ENCODE measurements around the gene SLC38A10. TPM values are rescaled to one million over a fixed set of nuclear protein-coding genes. Genes with fewer than 3 reads are reported as not detected.
A peak's percentile ranks its signal among the peaks of the same experiment; 100 is the strongest.

SLC38A10 gene
- total and polyA plus RNA-seq, 2 of the 13 experiments (the other 11 are each of a cell fraction or from before 2014, with no cell fraction given), result 23.4 to 55.8 TPM

DNA sequence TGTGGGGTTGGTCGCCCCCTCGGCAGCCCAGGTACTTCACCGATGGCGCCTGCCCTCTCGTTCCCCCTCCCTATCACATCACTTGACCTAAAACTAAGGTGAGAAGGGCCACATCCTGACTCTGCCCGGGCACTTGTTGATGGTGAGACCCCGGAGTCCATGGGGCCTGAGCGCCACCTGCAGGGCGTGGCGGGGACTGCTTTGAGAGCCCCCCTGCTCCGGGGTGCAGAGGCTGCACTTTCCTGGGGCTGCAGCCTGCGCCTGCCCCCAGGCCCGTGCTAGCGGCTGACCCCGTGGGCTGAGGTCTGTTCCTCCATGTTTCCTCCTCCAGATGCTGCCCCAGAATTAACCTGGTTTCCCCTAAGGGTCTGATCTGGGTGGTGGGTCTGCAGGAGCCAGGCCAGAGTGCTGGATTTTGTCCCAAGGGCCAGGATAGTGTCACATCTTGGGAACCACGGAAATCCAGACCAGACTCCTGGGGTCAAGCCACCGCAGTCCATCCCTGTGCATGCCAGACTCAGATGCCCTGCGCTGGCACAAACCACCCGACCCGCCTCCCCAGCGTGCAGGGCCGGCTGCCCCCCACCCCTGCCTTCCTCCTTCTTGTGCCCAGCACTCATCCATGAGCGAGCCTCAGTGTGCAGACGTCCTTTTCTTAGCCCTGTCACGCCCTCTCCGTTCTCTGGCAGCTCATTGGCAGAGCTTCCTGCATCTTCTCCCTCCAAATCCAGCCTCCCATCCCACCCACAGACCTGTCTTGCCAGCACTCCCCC is 53.3 kb downstream of the SLC38A10 start (continued):
- TF ChIP-seq NFYB (CRISPR knock-in tag; IDR thresholded peaks at IDR 0.05) (0 out of 2 replicates have a peak, but pooled peaks have one; percentile 7), RXRB (CRISPR knock-in tag; IDR thresholded peaks at IDR 0.05; ENCODE audit: borderline replicate concordance) (0 out of 2 replicates have a peak, but pooled peaks have one; percentile 13), ZNF776 (CRISPR knock-in tag; IDR thresholded peaks at IDR 0.05) (0 out of 2 replicates have a peak, but pooled peaks have one; percentile 13), PHF21A (CRISPR knock-in tag; IDR thresholded peaks at IDR 0.05) (no peak), NFYC (CRISPR knock-in tag; IDR thresholded peaks at IDR 0.05) (peak; percentile 15; the same call in 1 of the 2 replicates), ZNF678 (CRISPR knock-in tag; IDR thresholded peaks at IDR 0.05) (peak; percentile 24; the same call in 1 of the 2 replicates), TEAD3 (CRISPR knock-in tag; optimal IDR thresholded peaks at IDR 0.05; ENCODE audit: borderline replicate concordance) (peak; percentile 36), FOXC1 (CRISPR knock-in tag; IDR thresholded peaks at IDR 0.05; ENCODE audit: borderline replicate concordance) (0 out of 2 replicates have a peak, but pooled peaks have one; percentile 43), ZNF614 (CRISPR knock-in tag; IDR thresholded peaks at IDR 0.05; ENCODE audit: borderline replicate concordance) (peak; percentile 40; the same call in 1 of the 2 replicates), ZNF260 (CRISPR knock-in tag; IDR thresholded peaks at IDR 0.05; ENCODE audit: borderline replicate concordance, low read depth) (peak; percentile 63; the same call in 1 of the 2 replicates), ZSCAN31 (CRISPR knock-in tag; IDR thresholded peaks at IDR 0.05; ENCODE audit: low read depth) (0 out of 2 replicates have a peak, but pooled peaks have one; percentile 16), RARA (CRISPR knock-in tag; IDR thresholded peaks at IDR 0.05) (peak; percentile 28; the same call in 1 of the 2 replicates), NR2C2 (CRISPR knock-in tag; IDR thresholded peaks at IDR 0.05; ENCODE audit: borderline replicate concordance) (peak; percentile 64), BRD4 (CRISPR knock-in tag; IDR thresholded peaks at IDR 0.05) (no peak), ZNF83 (CRISPR knock-in tag; IDR thresholded peaks at IDR 0.05; ENCODE audit: borderline replicate concordance) (no peak), ZBTB7B (CRISPR knock-in tag; IDR thresholded peaks at IDR 0.05) (peak; percentile 86)
- TF ChIP-seq, protein P1, sequence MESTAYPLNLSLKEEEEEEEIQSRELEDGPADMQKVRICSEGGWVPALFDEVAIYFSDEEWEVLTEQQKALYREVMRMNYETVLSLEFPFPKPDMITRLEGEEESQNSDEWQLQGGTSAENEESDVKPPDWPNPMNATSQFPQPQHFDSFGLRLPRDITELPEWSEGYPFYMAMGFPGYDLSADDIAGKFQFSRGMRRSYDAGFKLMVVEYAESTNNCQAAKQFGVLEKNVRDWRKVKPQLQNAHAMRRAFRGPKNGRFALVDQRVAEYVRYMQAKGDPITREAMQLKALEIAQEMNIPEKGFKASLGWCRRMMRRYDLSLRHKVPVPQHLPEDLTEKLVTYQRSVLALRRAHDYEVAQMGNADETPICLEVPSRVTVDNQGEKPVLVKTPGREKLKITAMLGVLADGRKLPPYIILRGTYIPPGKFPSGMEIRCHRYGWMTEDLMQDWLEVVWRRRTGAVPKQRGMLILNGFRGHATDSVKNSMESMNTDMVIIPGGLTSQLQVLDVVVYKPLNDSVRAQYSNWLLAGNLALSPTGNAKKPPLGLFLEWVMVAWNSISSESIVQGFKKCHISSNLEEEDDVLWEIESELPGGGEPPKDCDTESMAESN (CRISPR knock-in tag; conservative IDR thresholded peaks at IDR 0.05), result 0 out of 2 replicates have a peak, but pooled peaks have one; percentile 43
- TF ChIP-seq, protein P2, sequence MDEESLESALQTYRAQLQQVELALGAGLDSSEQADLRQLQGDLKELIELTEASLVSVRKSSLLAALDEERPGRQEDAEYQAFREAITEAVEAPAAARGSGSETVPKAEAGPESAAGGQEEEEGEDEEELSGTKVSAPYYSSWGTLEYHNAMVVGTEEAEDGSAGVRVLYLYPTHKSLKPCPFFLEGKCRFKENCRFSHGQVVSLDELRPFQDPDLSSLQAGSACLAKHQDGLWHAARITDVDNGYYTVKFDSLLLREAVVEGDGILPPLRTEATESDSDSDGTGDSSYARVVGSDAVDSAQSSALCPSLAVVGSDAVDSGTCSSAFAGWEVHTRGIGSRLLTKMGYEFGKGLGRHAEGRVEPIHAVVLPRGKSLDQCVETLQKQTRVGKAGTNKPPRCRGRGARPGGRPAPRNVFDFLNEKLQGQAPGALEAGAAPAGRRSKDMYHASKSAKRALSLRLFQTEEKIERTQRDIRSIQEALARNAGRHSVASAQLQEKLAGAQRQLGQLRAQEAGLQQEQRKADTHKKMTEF (CRISPR knock-in tag; IDR thresholded peaks at IDR 0.05), result peak; percentile 56; the same call in 1 of the 2 replicates
- TF ChIP-seq, protein P3, sequence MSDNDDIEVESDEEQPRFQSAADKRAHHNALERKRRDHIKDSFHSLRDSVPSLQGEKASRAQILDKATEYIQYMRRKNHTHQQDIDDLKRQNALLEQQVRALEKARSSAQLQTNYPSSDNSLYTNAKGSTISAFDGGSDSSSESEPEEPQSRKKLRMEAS (IDR thresholded peaks at IDR 0.05), result no peak
- TF ChIP-seq, protein P4, sequence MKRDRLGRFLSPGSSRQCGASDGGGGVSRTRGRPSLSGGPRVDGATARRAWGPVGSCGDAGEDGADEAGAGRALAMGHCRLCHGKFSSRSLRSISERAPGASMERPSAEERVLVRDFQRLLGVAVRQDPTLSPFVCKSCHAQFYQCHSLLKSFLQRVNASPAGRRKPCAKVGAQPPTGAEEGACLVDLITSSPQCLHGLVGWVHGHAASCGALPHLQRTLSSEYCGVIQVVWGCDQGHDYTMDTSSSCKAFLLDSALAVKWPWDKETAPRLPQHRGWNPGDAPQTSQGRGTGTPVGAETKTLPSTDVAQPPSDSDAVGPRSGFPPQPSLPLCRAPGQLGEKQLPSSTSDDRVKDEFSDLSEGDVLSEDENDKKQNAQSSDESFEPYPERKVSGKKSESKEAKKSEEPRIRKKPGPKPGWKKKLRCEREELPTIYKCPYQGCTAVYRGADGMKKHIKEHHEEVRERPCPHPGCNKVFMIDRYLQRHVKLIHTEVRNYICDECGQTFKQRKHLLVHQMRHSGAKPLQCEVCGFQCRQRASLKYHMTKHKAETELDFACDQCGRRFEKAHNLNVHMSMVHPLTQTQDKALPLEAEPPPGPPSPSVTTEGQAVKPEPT (CRISPR knock-in tag; IDR thresholded peaks at IDR 0.05; ENCODE audit: low read depth), result 0 out of 2 replicates have a peak, but pooled peaks have one; percentile 28
- TF ChIP-seq, protein P5, sequence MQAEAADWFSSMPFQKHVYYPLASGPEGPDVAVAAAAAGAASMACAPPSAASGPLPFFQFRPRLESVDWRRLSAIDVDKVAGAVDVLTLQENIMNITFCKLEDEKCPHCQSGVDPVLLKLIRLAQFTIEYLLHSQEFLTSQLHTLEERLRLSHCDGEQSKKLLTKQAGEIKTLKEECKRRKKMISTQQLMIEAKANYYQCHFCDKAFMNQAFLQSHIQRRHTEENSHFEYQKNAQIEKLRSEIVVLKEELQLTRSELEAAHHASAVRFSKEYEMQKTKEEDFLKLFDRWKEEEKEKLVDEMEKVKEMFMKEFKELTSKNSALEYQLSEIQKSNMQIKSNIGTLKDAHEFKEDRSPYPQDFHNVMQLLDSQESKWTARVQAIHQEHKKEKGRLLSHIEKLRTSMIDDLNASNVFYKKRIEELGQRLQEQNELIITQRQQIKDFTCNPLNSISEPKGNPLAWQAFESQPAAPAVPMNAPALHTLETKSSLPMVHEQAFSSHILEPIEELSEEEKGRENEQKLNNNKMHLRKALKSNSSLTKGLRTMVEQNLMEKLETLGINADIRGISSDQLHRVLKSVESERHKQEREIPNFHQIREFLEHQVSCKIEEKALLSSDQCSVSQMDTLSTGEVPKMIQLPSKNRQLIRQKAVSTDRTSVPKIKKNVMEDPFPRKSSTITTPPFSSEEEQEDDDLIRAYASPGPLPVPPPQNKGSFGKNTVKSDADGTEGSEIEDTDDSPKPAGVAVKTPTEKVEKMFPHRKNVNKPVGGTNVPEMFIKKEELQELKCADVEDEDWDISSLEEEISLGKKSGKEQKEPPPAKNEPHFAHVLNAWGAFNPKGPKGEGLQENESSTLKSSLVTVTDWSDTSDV (CRISPR knock-in tag; IDR thresholded peaks at IDR 0.05), result no peak

Measured in HepG2 (cell line).